ENCODE measurements around the gene ASCC3. TPM values are rescaled to one million over a fixed set of nuclear protein-coding genes. Genes with fewer than 3 reads are reported as not detected.

The ASCC3 gene
- total RNA-seq, 2 donors from 2014 or later = 43.7 to 46.4 TPM

GRCh38 chr6:100461278-100461916, 419.7 kb downstream of the ASCC3 start:
- Mint-ChIP-seq H3K4me3 (no peak overlapping the region), H3K27me3 (peaks cover 89% of the 10 kb centered on the region), H3K27ac (no peak overlapping the region), H3K4me1 (peaks cover 4% of the 10 kb centered on the region), H3K36me3 (ENCODE audit: low read depth) (no peaks in the 10 kb centered on the region)
- H3K9me3 ChIP-seq (ENCODE audit: control insufficient read depth, low read length, poor library complexity, severe bottlenecking) = peaks cover 27% of the 10 kb centered on the region
- ATAC-seq = no peak
- no peak for DNase-seq

DNA sequence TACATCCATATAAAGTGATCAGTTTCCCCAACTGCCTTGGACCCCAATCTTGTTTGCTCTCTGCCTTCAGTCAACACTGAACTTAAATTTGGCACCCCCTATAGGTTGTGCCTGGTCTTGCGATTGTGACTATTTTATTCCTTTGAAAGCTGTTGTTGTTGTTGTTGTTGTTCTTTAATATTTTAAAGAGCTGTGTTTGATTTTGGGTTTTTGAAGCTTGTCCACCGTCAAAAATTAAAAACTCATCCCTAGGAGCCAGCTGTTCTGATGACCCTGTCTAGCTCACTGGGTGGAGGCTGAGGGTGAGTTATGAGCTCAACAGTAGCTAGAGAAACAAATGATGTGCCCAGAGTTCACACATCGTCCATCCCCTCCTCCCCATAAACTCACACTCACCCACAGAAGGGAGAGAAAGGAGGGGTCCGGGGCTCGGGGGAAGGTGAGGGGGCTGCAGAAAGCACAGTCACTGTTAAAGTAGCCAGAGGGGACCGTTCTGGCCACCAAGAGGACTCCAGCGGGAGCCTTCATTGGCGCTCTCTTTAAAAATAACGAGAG, 420.4 kb downstream of the ASCC3 start:
- peaks cover 21% of the 10 kb centered on the region for H3K9me3 ChIP-seq (ENCODE audit: control insufficient read depth, low read length, poor library complexity, severe bottlenecking)
- no peak for DNase-seq
- H3K27ac Mint-ChIP-seq = no peak overlapping the region
- no peak for ATAC-seq
- peaks cover 4% of the 10 kb centered on the region for H3K4me1 Mint-ChIP-seq
- no peak overlapping the region for H3K4me3 Mint-ChIP-seq
- H3K27me3 Mint-ChIP-seq = peaks cover 87% of the 10 kb centered on the region
- H3K36me3 Mint-ChIP-seq (ENCODE audit: low read depth) = no peaks in the 10 kb centered on the region

DNA sequence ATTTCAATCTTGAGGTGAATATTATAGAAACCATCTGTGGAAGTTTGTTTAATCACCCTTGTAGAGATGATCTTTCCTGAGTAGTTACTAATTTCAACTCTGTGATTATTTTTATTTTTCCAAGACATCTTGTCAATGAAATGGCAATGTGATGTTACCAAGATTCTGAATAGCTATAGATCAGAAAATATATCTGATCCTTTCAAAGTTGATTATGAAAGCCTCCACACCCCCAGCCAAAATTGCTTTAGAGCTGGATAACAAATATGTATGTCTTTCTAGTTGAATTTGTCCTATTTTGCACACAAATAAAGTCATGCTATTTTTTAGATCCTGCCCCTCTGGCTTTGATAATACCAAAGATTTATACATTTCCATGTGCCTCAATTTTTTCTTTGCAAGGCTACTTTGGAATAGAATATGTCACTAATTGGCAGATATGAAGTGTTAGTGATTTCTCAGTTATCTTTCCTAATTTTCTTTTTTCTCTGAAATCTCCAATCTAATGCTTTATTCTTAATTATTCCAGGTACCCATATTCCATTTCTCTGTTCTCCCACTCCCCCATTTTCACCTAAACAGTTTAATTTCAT, 421.4 kb downstream of the ASCC3 start:
- no peak for DNase-seq
- Mint-ChIP-seq H3K36me3 (ENCODE audit: low read depth) (no peaks in the 10 kb centered on the region), H3K4me3 (no peak overlapping the region), H3K4me1 (peaks cover 4% of the 10 kb centered on the region), H3K27ac (peak overlapping the region; percentile 16), H3K27me3 (peaks cover 77% of the 10 kb centered on the region)
- H3K9me3 ChIP-seq (ENCODE audit: control insufficient read depth, low read length, poor library complexity, severe bottlenecking) = peaks cover 21% of the 10 kb centered on the region
- no peak for ATAC-seq

- peaks cover 4% of the 10 kb centered on the region for H3K4me1 Mint-ChIP-seq
- peaks cover 77% of the 10 kb centered on the region for H3K27me3 Mint-ChIP-seq
- H3K4me3 Mint-ChIP-seq = no peak overlapping the region
- peak overlapping the region; percentile 16 for H3K27ac Mint-ChIP-seq
- H3K36me3 Mint-ChIP-seq (ENCODE audit: low read depth) = no peaks in the 10 kb centered on the region
- peaks cover 20% of the 10 kb centered on the region for H3K9me3 ChIP-seq (ENCODE audit: control insufficient read depth, low read length, poor library complexity, severe bottlenecking)
- no peak for DNase-seq
- no peak for ATAC-seq
Observed at GRCh38 chr6:100458841-100459591, 422.1 kb downstream of the ASCC3 start.

Measured in T-helper 17 cell (primary cell).